ENCODE results near the gene CHMP4A. TPM values are rescaled to one million over a fixed set of nuclear protein-coding genes. Genes with fewer than 3 reads are reported as not detected.
A peak's percentile ranks its signal among the peaks of the same experiment; 100 is the strongest.

Gene CHMP4A
- total and polyA plus RNA-seq, 2 of the 13 experiments (the other 11 are each of a cell fraction or from before 2014, with no cell fraction given): 83.6 to 113 TPM

- no peak for TF ChIP-seq MEIS2 (CRISPR knock-in tag; IDR thresholded peaks at IDR 0.05)
- TF ChIP-seq PTBP1 (IDR thresholded peaks at IDR 0.05; ENCODE audit: low read depth, low read length, poor library complexity, severe bottlenecking): no peak
- no peak for TF ChIP-seq FOSL1 (CRISPR knock-in tag; IDR thresholded peaks at IDR 0.05; ENCODE audit: borderline replicate concordance)
- TF ChIP-seq NR0B2 (CRISPR knock-in tag; IDR thresholded peaks at IDR 0.05): peak; percentile 91
- peak; percentile 80 for TF ChIP-seq AGO2 (optimal IDR thresholded peaks at IDR 0.05; ENCODE audit: low read depth, low read length)
- no peak; the same call in 1 of the 2 replicates for TF ChIP-seq ARHGAP35 (CRISPR knock-in tag; IDR thresholded peaks at IDR 0.05; ENCODE audit: borderline replicate concordance)
- peak; percentile 32; the same call in 1 of the 2 replicates for TF ChIP-seq ZBTB10 (CRISPR knock-in tag; IDR thresholded peaks at IDR 0.05; ENCODE audit: borderline replicate concordance)
- TF ChIP-seq DDIT3 (CRISPR knock-in tag; IDR thresholded peaks at IDR 0.05): no peak
- TF ChIP-seq ZNF660 (CRISPR knock-in tag; IDR thresholded peaks at IDR 0.05; ENCODE audit: borderline replicate concordance, low read depth): no peak
- TF ChIP-seq RFX1 (IDR thresholded peaks at IDR 0.05): no peak
- TF ChIP-seq ZXDC (CRISPR knock-in tag; IDR thresholded peaks at IDR 0.05): peak; percentile 94
- no peak for TF ChIP-seq FOXP1 (IDR thresholded peaks at IDR 0.05)
- TF ChIP-seq FOXP1 (CRISPR knock-in tag; IDR thresholded peaks at IDR 0.05): peak; percentile 16; the same call in 1 of the 2 replicates
- TF ChIP-seq ZNF20 (CRISPR knock-in tag; IDR thresholded peaks at IDR 0.05): 0 out of 2 replicates have a peak, but pooled peaks have one; percentile 96
- peak; percentile 90 for TF ChIP-seq ZNF407 (CRISPR knock-in tag; IDR thresholded peaks at IDR 0.05; ENCODE audit: not compliant biosample characterization)
These were observed 18.9 kb upstream of the CHMP4A start, which contains the start of gene NEDD8 (continued) for GRCh38 chr14:24232121-24232644.

Measured in HepG2 (cell line).